ES-I3 (cell line): ENCODE data around the gene DKK3.

Source experiments
- H3K36me3 ChIP-seq: 2 replicates; pipeline ENCODE4 v1.6.1; 2013; ENCODE audit warnings: mild to moderate bottlenecking, low read length, control low read depth, moderate library complexity; ENCODE audit not compliant: insufficient read depth
- H3K4me1 ChIP-seq: 2 replicates; pipeline ENCODE4 v1.6.1; 2013; ENCODE audit warnings: mild to moderate bottlenecking, control low read depth, low read length; ENCODE audit not compliant: insufficient read depth
- H3K9ac ChIP-seq: 2 replicates; pipeline ENCODE4 v1.6.1; 2013; ENCODE audit warnings: low read depth, mild to moderate bottlenecking, low read length, moderate library complexity
- H3K9me3 ChIP-seq: 2 replicates; pipeline ENCODE4 v1.6.1; 2013; ENCODE audit warnings: mild to moderate bottlenecking, low read length, moderate library complexity; ENCODE audit not compliant: control insufficient read depth, insufficient read depth

DKK3 gene

DNA sequence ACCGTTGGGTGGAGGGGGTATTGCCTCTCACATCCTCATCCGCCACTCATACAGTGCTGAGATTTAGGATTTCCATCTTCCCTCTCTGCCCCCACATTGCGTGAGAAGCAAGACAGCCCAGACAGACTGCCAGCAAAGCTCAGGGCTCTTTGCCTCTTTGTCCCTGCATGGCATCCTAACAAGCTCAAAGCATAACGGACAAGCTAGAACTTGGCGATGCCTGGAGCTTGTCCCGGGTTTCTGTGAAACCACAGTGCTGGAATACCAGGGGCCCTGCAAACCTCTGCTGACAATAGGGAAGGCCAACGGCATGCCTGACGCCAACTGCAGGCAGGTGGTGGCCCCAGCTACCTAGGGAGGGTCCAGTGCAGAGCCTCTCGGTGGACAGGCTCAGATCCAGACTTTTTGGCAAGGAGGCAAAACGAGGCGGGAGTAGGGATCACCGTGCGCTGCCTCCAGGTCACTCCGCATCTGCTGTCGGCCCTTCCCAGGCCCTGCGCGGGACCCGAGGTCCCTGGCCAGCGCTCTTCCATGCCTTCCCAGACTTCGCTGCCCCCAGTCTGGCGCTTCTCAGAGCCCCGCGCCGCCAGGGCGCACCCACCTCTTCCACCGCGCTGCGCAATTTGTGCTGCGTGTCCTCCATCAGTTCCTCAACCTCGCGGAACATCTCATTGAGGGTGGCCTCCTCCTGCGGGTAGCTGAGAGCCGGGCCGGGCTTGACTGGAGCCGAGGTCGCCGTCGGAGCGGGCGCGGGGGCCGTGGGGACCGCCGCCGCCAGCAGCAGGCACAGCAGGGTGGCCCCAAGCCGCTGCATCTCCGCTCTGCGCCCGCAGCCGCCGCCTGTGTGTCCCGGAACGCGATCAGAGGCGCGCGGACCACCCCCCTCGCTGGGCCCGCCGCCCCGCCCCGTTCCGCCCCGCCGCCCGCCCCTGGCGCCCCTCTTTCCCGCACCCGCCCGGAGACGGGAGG, at the start of gene DKK3:
DKK3 (minus strand) TSS at position 858 of the 969 bp plus-strand sequence; CDS start at position 814, 44 bp downstream.
- no peaks in the 10 kb centered on the region for H3K9me3 ChIP-seq
- H3K9ac ChIP-seq: peak within 1 kb of the TSS; percentile 64
- H3K4me1 ChIP-seq: peaks cover 9% of the 10 kb centered on the region
- no peaks in the 10 kb centered on the region; the same call in 1 of the 2 replicates for H3K36me3 ChIP-seq

DNA sequence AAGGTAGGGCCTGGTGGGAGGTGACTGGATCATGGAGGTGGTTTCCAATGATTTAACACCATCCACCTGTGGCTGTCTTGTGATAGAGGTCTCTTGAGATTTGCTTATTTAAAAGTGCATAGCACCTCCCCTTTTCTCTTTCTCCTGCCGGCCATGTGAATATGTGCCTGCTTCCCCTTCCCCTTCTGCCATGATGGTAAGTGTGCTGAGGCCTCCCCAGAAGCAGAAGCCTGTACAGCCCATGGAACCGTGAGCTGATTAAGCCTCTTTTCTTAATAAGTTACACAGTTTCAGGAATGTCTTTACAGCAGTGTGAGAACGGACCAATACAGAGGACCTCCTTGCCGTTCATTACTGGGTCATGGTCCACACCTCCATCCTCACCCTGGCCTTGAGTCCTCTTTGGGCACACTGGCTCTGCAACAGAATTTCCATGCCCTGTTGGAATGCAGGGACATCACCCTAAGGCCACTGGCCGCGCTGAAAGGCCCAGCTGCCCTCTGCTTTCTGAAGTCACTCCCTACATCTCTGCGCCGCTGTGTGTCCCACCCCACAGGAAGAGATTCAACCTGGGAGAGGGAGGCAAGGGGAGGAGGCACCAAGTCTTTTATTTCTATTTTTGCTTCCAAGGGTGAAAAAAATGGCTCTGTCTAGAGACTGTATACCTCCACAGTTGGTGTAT, 49.0 kb upstream of the DKK3 start:
- Histone ChIP-seq H3K36me3 (no peaks in the 10 kb centered on the region), H3K4me1 (no peaks in the 10 kb centered on the region), H3K9ac (no peak overlapping the region), H3K9me3 (no peaks in the 10 kb centered on the region; the same call in 1 of the 2 replicates)

DNA sequence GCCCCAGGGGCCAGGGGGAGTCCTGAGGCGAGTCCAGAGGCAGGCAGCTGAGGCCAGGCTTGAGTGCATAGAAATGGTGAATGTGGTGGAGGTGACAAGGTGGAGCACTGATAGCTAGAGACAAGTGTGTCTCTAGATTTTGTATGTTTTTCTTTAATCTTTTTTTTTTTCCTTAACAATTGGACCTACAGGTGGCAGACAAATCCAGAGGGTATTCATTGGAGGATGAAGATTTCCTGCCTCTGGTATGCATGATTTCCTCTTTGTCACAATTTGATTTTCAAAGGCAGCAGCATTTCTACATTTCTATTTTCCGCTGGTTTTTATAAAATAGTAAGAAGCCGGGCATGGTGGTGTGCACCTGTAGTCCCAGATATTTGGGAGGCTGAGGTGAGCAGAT, 47.7 kb upstream of the DKK3 start:
- no peak overlapping the region for H3K9ac ChIP-seq
- H3K36me3 ChIP-seq: no peaks in the 10 kb centered on the region
- no peaks in the 10 kb centered on the region for H3K4me1 ChIP-seq
- H3K9me3 ChIP-seq: no peaks in the 10 kb centered on the region; the same call in 1 of the 2 replicates

DNA sequence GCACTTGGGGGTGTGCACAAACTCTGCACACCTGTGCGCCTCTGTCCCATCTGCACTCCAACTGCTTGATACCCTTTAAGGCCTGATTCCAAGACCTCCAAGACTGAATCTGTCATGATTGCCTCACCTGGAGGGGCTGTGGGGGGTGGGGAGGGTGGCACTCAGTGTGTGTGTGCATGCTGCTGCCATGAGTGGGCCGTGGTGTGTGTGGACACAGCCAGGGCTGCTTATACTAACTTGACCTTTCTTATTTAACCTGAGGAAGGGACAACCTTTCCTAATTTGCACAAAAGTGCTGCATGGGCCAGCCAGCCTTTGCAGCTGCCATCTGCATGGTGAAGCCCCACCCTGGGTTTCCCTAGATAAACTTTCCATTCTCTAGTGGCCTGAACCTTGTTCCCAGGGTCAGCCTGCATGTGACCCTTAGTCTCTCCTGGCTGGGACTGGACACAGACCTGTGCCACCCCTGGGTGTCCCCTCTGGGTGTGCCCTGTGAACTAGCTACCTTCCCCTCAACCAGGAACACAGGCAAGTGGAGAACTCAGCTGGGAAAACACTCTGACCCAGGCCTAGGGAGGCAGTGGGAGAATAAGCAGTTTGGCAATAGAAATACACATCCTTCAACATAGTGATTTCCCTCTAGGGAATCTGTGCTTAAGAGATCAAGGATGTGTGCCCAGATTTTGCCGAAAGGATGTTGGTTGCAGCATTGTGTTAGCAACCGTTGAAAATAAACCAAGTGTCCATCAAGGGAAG, 45.4 kb upstream of the DKK3 start:
- no peaks in the 10 kb centered on the region for H3K36me3 ChIP-seq
- H3K9ac ChIP-seq: no peak overlapping the region
- H3K4me1 ChIP-seq: peaks cover 4% of the 10 kb centered on the region; the same call in 1 of the 2 replicates
- H3K9me3 ChIP-seq: no peaks in the 10 kb centered on the region; the same call in 1 of the 2 replicates

DNA sequence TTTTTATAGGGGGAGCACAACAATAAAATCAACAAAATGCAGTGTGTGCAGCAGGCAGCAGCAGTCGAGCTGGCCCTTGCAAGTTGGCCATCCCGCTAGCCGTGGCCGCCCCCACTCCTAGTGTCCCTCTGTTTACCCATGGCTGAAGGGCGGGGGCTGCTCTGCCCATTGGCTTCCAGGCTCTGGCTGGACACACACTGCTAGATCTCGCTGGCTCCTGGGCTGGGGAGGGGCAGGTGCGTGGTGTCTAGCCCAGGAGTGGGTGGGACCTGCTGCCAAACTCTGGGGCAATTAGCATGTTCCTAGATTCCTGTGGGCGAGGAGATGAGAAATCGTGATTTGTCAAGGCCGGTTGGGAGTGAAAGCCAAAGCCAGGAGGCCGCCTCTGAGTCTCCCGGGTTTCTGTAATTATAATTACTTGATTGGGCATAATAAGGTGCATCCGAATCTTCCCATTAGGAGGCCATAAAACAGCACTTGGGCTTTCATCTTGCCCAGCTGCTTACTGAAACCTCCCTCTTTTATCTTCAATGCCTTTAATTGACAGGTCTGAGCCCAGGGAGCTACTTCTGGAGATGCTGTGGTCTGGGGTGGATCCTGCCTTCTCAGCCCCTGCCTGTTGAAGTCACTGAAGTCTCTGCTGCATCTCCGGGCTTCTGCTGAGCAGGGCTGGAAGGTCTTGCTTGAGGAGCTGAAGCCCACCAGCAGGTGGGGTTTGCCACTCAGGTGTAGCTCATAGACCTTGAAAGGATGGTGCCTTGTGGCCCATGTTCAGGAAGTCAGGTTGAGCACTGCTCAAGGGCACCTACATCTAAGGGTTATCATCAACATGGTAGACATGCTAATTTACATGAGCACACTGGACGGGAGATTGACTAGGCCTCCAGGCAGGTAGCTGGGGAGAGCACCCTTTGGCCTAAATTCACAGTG, 44.5 kb upstream of the DKK3 start:
- H3K36me3 ChIP-seq: no peaks in the 10 kb centered on the region
- H3K4me1 ChIP-seq: peaks cover 4% of the 10 kb centered on the region; the same call in 1 of the 2 replicates
- H3K9ac ChIP-seq: no peak overlapping the region
- H3K9me3 ChIP-seq: no peaks in the 10 kb centered on the region; the same call in 1 of the 2 replicates

DNA sequence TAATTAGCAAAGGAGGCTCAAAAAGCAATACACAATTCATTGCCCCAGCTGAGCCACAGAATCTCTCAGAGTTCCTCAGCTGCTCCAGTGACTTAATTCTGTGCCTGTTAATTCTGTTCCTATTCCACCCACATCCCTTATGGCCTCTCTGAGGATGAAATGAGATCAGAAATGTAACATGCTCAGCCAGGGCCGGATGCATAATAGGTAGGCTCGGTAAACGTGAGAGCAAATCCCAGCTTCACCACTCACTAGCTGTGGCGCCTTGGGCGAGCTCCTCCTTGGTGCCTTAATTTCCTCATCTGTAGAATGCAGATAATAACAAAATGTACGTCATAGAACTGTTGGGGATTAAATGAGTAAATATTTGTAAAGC, 42.8 kb upstream of the DKK3 start:
- no peaks in the 10 kb centered on the region for H3K9me3 ChIP-seq
- H3K9ac ChIP-seq: no peak overlapping the region
- no peaks in the 10 kb centered on the region for H3K36me3 ChIP-seq
- H3K4me1 ChIP-seq: peaks cover 4% of the 10 kb centered on the region; the same call in 1 of the 2 replicates

DNA sequence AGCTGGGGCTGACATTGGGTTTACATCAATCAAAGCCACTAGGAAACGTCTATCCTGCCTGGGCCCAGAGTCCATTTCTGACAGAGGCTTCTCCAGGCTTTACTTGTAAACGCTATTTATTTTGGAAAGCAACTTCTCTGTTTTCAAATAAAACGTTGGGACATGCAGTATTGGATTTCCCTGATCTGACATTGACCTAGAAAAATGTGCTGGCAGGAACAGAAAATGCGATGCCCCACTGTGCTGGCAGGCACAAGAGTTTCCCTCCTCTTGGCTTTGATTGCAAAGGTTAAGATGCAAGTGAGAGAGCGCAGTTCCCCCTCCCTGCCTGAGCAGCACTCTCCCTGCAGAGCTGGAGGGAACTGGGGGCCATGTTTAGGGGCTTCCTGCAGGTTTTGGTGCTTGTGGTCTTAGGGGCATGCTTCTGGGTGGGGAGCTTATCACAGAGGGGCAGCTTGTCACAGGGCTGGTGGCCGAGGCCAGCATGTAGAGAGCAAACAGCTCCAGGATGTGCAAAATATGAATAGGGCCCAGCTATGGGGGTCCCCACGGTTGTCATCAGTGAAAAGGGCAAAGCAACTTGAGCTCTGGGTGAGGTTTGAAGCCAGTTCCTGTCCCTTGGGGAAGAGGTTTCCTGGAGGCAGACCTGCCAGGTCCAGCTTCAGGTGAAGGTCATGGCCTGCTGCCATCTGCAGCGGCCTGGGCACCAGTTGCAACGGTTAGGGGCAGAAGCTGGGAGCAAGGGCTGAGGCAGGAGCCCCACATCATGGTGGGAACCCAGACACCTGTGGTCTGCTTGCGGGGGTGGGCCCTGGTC, 42.3 kb upstream of the DKK3 start:
- Histone ChIP-seq H3K9ac (no peak overlapping the region), H3K36me3 (no peaks in the 10 kb centered on the region)

DNA sequence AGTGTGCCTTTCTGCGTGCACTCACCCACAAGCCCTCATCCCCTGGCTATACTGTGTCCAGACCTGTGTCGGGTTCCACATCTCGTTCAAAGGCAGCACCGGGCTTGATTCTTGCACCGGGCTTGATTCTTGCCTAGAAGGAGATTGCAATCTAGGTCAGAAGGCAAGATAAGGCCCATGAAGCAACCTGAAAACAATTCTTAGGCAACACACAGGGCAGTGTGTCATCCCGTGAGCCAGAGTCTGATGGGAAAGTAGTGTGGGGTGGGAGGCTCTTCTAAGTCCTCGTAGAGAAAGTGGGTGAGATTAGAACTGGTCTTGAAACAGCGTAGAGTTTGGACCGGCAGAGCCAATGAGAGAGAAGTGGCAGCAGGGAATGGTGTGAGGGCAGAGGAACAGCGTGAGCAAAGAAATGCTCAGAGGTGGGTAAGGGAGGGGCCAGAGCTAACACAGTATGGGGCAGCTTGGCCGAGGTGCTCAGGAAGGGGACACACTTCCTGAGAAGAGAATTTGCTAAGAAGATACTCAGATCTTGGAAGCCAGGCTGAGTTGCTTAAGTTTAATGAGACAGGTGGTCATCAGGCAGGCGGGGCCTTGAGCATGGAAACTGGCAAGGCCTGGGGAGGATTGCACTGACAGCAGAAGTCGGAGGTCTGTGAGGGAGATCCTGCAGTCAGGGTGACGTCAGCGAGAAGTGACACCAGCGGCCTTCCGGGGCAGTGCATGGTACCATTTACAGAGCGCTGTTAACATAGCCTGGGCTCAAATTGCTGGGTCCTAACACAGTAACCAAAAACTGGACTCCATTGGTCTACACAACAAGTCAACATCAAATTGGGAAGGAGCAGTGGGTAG, 40.7 kb upstream of the DKK3 start:
- no peaks in the 10 kb centered on the region for H3K9me3 ChIP-seq
- H3K36me3 ChIP-seq: no peaks in the 10 kb centered on the region
- H3K4me1 ChIP-seq: peaks cover 4% of the 10 kb centered on the region; the same call in 1 of the 2 replicates
- no peak overlapping the region for H3K9ac ChIP-seq

More for the DNA sequence above, 42.3 kb upstream of the DKK3 start:
- H3K4me1 ChIP-seq: peaks cover 4% of the 10 kb centered on the region; the same call in 1 of the 2 replicates
- H3K9me3 ChIP-seq: no peaks in the 10 kb centered on the region

DNA sequence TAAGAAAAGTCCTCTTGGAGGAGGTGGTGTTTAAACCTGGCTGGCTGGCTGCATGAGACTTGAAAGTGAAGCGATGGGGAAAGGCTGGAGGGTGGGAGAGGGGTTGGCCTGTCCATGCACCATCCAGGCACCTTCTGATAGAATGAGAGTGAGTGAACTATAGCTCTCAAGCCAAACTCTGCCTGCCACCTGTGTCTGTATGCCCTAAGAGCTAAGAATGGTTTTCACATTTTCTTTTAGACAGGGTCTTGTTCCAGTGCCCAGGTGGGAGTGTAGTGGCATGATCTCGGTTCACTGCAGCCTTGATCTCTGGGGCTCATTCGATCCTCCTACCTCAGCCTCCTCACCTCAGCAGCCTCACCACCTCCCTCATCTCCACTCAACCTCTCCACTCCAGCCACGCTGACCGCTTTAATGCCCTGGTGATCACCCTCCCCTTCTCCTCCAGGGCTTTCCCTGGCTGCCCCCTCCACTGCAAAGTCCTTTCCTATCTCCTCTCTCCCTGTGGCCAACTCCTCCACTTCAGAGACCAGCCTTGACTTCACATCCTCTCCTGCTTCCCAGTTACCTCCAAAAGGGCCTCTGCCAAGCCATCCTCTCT, 38.3 kb upstream of the DKK3 start:
- no peaks in the 10 kb centered on the region for H3K36me3 ChIP-seq
- H3K9ac ChIP-seq: no peak overlapping the region
- H3K4me1 ChIP-seq: peaks cover 8% of the 10 kb centered on the region; the same call in 1 of the 2 replicates
- H3K9me3 ChIP-seq: no peaks in the 10 kb centered on the region

DNA sequence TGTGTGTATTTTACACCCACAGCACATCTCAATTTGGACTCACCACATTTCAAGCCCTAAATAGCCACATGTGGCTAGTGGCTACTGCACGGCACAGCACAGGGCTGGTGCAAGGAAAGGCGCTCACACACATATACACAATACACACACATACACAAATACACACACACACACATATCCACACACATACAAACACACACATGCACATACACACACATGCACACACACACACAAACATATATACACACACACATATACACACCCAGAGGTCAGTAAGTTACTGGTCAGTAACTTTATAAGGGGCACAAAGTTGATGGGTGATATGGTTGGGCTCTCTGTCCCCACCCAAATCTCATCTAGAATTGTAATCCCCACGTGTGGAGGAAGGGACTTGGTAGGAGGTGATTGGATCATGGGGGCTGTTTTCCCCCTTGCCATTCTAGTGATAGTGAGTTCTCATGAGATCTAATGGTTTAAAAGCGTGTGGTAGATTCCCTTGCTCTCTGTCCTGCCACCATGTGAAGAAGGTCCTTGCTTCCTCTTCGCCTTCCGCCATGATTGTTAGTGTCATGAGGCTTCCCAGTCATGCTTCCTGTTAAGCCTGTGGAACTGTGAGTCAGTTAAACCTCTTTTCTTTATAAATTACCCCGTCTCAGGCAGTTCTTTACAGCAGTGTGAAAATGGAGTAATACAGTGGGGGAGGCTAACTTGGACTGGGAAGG, 37.6 kb upstream of the DKK3 start:
- H3K36me3 ChIP-seq: no peaks in the 10 kb centered on the region
- H3K4me1 ChIP-seq: peaks cover 8% of the 10 kb centered on the region; the same call in 1 of the 2 replicates
- no peak overlapping the region for H3K9ac ChIP-seq
- H3K9me3 ChIP-seq: no peaks in the 10 kb centered on the region

DNA sequence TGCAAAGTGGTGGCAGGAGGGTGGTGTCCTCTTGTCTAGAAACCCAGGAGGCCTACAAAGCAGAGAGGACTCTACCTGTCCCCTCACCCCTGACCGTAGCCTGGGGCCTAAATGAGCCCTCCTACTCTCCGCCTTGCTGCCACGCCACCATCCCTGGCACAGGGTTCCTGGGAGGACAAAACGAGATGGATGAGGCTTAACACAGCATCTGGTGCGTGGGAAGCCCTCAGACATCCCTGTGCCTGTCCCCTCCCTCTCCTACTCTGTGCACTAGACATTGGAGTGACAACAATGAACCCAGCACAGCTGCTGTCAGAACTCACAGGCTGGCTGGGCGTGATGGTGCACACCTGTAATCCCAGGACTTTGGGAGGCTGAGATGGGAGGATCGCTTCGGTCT, 36.4 kb upstream of the DKK3 start:
- Histone ChIP-seq H3K4me1 (0 out of 2 replicates have a peak, but pooled peaks cover 4% of the 10 kb centered on the region), H3K36me3 (no peaks in the 10 kb centered on the region), H3K9me3 (no peaks in the 10 kb centered on the region), H3K9ac (no peak overlapping the region)
